Chondrocyte (in vitro differentiated cells): ENCODE measurements around the gene CPSF6. TPM values are rescaled to one million over a fixed set of nuclear protein-coding genes. Genes with fewer than 3 reads are reported as not detected.

Experiments
- DNase-seq: peaks from one replicate; pipeline ENCODE4 v3.0.0; 2021; ENCODE audit warnings: mixed read lengths, low spot score
- H3K27ac Mint-ChIP-seq: one replicate; pipeline ENCODE4 v1.8.0; 2021; ENCODE audit warnings: mild to moderate bottlenecking, moderate library complexity, mixed read lengths; ENCODE audit not compliant: unreplicated experiment
- H3K27me3 Mint-ChIP-seq: 2 replicates; pipeline ENCODE4 v1.8.0; 2021; ENCODE audit warnings: low read depth, mixed read lengths
- H3K36me3 Mint-ChIP-seq: 2 replicates; pipeline ENCODE4 v1.8.0; 2021; ENCODE audit warnings: low read depth, mixed read lengths
- H3K4me1 Mint-ChIP-seq: 2 replicates; pipeline ENCODE4 v1.8.0; 2021; ENCODE audit warnings: low read depth, mild to moderate bottlenecking, mixed read lengths
- H3K4me3 Mint-ChIP-seq: one replicate; pipeline ENCODE4 v1.8.0; 2021; ENCODE audit warnings: mild to moderate bottlenecking, moderate library complexity, mixed read lengths; ENCODE audit not compliant: unreplicated experiment
- H3K9me3 Mint-ChIP-seq: 2 replicates; pipeline ENCODE4 v1.8.0; 2021; ENCODE audit warnings: low read depth, mixed read lengths
- total RNA-seq: library from RNA; stranded (reverse); gene quantifications from 3 replicates; pipeline ENCODE4 v1.2.1, GENCODE V29; 2021
- TF ChIP-seq, protein P1 (sequence below): fragments of 200-600 bp; sonication (generic); IDR thresholded peaks from 2 replicates; pipeline ENCODE4 v1.5.0; 2021; ENCODE audit warnings: antibody characterized with exemption, mild to moderate bottlenecking, moderate library complexity

The CPSF6 gene
- total RNA-seq, 1 donor from 2014 or later = 51.6 TPM

DNA sequence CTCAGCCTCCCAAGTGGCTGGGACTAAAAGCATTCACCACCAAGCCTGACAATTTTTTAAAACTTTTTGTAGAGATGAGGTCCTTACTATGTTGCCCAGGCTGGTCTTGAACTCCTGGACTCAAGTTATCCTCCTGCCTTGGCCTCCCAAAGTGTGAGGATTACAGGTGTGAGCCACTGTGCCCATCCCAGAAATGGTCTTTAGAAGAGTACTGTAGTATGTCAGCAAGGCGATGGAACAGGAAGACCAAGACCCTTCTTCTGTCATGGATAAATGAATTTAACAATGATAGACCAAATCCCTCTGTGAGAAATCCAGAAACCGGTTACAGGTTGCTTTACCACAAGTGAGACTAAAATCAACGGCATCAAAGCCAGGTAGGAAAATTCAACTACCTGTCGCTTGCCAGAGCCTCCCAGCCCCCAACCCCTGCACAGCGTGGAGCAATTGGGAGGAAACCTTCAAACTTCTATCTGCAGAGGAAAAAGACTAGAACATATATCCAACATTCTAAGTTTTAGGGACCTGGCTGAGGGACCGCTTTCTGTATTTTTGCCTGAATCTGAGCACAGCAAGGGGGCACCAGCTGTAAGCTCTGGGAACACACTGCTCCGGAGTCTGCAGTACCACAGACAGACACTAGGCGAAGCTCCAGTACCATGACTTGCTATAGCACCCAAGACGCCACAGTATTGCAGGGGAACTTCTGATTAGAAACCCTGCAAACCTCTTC, 51.3 kb downstream of the CPSF6 start:
- Mint-ChIP-seq H3K27ac (no peak overlapping the region), H3K4me3 (no peak overlapping the region), H3K9me3 (peaks cover 1% of the 10 kb centered on the region), H3K27me3 (peaks cover 39% of the 10 kb centered on the region), H3K4me1 (no peaks in the 10 kb centered on the region), H3K36me3 (no peaks in the 10 kb centered on the region)
- TF ChIP-seq, protein P1, sequence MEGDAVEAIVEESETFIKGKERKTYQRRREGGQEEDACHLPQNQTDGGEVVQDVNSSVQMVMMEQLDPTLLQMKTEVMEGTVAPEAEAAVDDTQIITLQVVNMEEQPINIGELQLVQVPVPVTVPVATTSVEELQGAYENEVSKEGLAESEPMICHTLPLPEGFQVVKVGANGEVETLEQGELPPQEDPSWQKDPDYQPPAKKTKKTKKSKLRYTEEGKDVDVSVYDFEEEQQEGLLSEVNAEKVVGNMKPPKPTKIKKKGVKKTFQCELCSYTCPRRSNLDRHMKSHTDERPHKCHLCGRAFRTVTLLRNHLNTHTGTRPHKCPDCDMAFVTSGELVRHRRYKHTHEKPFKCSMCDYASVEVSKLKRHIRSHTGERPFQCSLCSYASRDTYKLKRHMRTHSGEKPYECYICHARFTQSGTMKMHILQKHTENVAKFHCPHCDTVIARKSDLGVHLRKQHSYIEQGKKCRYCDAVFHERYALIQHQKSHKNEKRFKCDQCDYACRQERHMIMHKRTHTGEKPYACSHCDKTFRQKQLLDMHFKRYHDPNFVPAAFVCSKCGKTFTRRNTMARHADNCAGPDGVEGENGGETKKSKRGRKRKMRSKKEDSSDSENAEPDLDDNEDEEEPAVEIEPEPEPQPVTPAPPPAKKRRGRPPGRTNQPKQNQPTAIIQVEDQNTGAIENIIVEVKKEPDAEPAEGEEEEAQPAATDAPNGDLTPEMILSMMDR = peak; percentile 76
- no peak for DNase-seq

- peaks cover 39% of the 10 kb centered on the region for H3K27me3 Mint-ChIP-seq
- no peak for DNase-seq
- TF ChIP-seq, protein P1 = peak; percentile 64
- no peaks in the 10 kb centered on the region for H3K36me3 Mint-ChIP-seq
- no peak overlapping the region for H3K4me3 Mint-ChIP-seq
- H3K27ac Mint-ChIP-seq = no peak overlapping the region
- no peaks in the 10 kb centered on the region for H3K4me1 Mint-ChIP-seq
- peaks cover 4% of the 10 kb centered on the region for H3K9me3 Mint-ChIP-seq
These were observed 51.9 kb downstream of the CPSF6 start for GRCh38 chr12:69291278-69291593.

DNA sequence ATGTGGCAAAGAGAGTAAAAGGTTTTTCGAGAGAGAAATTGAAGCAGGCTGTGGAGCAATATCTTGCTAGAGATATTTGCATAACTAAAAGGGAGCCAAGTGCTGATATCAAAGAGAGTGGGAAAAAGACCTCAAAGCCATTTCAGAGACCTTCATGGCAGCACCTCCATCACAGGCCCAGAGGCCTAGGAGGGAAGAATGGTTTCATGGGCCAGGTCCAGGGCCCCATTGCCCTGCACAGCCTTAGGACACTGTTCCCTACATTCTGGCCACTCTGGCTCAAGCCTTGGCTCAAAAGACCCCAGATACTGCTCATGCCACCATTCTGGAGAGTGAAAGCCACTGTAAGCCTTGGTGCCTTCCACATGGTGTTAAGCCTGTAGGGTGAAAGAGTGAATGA, 58.8 kb downstream of the CPSF6 start:
- Mint-ChIP-seq H3K4me3 (no peak overlapping the region), H3K9me3 (peaks cover 13% of the 10 kb centered on the region), H3K27me3 (peaks cover 19% of the 10 kb centered on the region), H3K4me1 (no peaks in the 10 kb centered on the region), H3K36me3 (no peaks in the 10 kb centered on the region), H3K27ac (no peak overlapping the region)
- TF ChIP-seq, protein P1 = no peak
- no peak for DNase-seq

DNA sequence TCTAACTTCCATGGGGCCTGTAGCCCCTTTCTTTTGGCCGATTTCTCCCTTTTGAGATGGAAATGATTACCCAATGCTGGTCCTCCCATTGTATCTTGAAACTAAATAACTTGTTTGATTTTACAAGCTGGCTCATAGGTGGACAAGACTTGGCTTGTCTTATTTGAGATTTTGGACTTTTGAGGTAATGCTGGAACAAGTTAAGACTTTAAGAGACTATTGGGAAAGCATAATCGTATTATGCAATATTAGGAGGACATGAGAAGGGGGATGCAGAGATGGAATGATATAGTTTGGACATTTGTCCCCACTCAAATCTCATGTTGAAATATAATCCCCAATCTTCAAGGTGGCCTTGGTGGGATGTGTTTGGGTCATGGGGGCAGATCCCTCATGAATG, 59.6 kb downstream of the CPSF6 start:
- Mint-ChIP-seq H3K27me3 (peaks cover 20% of the 10 kb centered on the region), H3K4me1 (no peaks in the 10 kb centered on the region), H3K4me3 (no peak overlapping the region), H3K27ac (no peak overlapping the region), H3K9me3 (peaks cover 17% of the 10 kb centered on the region), H3K36me3 (no peaks in the 10 kb centered on the region)
- no peak for DNase-seq
- TF ChIP-seq, protein P1 = no peak

- Mint-ChIP-seq H3K9me3 (peaks cover 28% of the 10 kb centered on the region), H3K4me3 (no peak overlapping the region), H3K27ac (no peak overlapping the region), H3K4me1 (no peaks in the 10 kb centered on the region), H3K27me3 (peaks cover 20% of the 10 kb centered on the region), H3K36me3 (peaks cover 12% of the 10 kb centered on the region)
- TF ChIP-seq, protein P1 = no peak
- no peak for DNase-seq
These were observed 64.9 kb downstream of the CPSF6 start for GRCh38 chr12:69304284-69304683.
